HG03439 (cell line): ENCODE results near the gene SH3PXD2A.

ENCODE experiments used
- ATAC-seq: cut with Tn5 transposase; IDR thresholded peaks from one replicate; pipeline ENCODE4 v1.9.1; 2021; ENCODE audit warnings: mild to moderate bottlenecking, moderate library complexity; ENCODE audit not compliant: unreplicated experiment

Gene SH3PXD2A

DNA sequence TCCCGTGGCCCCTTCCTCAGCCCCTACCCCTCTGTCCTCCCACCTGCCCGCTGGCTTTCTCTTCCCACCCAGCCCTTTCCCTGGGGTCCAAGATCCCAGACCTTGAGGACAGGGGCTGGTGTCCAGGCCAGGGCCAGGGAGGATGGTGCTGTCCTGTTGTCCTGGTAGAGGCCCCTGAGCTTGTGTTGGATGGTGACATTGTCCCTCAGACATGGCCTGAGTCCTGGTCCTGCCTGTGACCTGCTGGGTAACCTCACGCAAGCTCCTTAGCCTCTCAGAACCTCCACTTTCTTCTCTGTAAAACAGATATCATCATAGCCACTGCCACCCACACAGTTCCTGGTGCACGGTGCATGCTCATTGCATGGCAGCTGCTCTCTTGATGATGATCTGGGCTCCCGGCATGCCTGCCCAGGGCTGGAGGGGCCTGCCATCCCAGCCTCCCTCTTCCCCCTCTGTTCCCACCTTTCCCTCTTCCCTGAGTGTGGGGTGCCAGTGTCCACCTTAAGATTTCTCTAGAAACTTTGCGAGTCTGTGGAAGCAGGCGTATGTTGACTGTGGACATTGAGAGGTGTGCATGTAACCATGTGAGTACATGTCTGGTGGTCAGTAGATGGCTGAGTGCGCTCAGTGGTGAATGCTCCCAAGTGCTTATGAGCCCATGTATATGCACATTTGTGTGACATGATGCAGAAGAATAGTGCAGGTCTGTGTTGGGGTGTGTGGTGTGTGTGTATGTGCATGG is 301.5 kb downstream of the SH3PXD2A start:
- no peak for ATAC-seq

DNA sequence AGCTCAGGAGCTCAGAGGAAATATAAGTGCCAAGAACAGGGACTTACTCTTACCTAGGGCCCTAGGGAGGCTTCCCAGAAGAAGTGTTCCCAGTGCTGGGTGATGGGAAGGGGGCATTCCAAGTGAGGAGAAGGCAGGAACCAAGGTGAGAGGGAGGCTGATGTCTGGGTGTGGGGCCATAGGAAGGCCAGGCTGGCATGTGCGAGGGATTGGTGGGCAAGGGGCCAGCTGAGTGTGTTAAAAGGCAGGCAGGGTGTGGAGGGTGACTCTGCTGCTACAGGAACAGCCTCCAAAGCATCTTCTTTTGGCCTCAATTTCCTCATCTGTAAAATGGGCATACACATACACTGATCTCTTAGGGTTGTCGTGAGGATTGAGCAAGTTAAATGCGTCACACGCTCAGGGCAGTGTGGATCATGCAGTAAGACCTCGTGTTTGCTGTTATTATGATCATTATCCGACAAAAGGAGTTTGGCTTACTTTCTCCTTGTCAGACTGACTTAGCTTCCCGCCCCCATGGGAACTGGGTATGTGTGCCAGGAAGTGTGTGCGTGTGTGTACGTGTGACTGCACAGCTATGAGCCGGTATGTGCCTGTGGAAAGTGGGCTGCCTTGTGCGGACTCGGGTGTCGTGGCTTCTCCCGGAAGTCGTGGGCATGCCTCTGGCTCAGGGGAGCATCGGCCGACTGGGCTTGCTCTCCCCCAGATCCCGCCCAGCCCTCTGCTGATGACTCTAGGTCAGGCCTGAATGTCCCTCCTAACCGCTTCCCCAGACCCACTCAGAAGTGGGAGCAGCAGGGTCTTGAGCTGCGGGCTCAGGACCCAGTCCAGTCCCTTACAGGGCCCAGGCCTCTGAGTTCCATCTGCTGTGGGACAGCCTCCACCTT is 302.3 kb downstream of the SH3PXD2A start:
- no peak for ATAC-seq

DNA sequence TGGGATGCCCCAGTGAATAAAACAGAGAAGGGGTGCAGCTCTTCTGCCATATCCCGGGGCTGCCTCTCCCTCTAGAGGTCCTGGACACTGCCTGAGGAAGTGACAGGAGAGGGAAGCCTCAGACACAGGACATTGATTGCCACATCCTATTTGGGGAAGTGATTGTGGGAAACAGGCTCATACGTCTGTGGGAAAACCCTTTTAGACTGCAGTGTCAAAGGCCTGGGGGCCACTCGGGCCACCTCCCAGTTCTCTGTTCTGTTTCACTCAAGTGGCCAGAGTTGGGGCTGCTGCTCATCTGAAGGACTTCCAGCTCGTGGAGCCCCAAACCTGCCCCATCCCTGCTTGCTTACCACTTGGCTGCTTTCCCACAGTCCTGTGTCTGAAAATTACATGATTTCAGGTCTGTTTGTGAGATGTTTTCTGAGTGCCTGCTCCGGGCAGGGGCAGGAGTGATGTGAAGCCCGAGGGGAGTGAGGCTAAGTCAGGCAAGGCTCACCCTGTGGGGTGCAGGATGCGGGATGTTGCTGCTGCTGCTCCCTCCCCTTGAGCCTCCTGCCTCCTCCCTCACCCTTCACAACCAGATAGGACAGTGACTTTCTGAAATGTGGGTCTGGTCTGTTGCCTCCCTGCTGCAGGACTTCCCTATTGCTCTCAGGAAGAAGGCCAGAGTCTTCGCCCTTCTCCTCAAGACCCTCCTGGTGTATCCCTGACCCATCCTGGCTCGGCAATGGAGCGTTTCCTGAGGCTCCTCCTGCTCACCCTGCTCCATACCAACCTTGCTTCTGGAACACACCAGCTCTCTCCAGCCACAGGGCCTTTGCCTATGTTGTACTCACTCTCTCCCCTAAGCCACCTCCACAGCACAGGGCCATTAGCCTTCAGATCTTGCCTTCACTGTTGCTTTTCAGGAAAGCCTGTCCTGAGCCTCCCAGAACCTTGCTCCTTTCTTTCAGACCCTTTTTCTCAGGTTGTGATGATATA is 303.5 kb downstream of the SH3PXD2A start:
- no peak for ATAC-seq

DNA sequence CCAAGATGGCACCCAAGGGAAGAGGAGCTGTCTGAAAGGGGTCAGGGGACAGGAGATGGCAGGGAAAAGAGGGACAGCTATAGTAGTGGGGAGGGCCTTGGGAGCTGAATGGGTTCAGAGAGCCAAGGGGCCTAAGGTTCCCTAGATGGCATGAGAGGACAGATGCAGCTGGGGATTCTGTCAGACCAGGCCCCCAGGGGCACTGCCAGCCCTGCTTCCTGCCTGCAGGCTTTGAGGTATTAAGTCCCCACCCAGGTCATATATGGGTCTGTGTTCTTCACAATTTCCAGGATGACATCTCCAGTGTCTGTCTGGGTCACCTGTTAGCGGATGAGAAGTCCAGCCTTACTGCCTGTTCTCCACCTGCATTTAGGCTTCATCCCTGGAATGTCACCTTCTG is 305.1 kb downstream of the SH3PXD2A start:
- ATAC-seq = no peak

DNA sequence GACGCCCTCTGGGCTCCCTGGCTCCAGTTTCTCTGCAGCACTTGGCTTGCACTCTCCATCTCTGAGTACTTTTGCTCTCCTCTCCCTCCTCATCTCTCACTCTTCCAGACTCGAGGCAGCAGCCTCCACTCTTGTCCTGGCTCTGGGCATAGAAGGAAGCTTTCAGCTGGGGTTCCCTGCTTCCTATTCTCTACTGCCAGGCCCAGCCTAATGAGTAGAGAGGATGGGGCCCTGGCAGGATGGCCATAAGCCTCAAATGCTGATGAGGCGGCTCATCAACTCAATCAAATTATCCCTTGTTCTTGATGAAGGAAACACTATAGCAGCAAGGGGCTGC is 306.1 kb downstream of the SH3PXD2A start:
- no peak for ATAC-seq

DNA sequence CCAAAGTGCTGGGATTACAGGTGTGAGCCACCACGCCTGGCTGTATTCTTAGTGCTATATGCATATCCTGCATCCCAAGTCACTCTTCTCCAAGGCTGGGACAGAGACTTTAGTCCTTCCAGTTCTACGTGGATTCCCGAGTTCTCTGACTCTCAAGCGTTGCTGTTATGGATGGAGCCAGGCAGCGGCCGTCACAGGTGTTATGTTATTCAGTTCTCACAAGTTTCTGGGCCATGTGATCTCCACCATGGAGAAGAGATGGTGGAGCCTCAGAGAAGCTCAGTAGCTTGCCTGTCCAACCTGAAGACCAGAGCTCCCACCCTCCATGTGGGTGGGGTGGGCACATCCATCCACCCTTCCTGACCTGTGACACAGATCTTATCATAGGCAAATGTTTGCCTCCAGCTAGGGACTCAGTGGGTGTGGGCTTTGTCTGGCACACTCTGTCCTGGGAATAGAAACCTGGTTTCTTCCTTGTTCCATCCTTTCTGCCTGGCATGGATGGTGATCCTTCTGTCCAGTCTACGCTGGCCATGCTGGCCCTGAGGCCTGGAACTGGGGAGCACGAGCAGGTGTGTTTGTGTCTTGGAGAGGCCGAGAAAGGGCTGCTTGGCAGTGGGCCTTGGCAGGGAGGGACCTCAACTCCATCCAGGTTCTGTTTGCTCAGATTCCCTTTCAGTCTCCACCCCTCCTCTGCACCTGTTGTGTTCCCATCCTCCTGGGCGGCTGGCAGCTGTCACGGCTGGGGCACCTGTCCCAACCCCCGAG is 306.6 kb downstream of the SH3PXD2A start:
- ATAC-seq = no peak

DNA sequence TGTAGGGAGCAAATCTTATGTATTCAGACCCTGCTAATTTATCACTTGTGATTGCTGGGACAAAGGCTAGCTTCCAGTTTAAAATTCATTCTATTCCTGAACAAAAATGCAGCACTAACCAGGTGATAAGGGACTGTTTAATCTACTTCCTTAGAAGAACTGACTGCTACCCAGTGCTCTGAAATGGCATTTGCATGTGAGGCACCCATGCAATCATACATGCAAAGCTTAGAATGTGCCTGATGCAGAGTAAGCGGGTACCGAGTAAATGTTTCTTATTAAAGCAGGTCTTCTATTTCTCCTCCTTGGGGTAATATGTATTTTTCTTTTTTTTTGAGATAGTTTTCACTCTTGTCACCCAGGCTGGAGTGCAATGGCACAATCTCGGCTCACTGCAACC is 307.4 kb downstream of the SH3PXD2A start:
- no peak for ATAC-seq

DNA sequence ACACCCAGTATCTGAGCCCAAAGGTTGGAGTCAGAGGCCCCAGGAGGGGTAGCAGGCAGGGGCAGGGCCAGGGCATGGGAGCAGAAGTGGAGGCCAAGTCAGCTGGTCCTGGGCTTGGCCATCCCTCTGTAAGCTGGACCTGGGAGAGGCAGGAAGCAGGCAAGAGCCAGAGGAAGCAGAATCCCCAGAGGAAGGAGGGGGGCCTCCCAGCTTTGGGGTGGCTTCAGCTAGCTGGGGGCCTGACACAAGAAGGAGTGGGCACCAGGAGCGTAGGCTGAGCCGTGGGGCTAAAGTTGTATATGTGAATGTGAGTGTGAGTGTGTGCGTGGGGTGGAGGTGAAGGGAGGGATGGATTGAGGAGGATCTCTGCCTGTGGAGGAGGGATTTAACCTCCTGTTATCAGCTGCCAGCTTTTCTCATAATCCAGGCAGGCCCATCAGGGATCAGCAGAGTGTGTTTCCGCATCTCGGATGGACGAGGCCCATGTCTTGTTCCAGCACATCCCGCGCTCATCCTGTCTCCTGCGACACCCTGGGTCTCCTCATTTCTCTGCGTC is 307.9 kb downstream of the SH3PXD2A start:
- no peak for ATAC-seq

DNA sequence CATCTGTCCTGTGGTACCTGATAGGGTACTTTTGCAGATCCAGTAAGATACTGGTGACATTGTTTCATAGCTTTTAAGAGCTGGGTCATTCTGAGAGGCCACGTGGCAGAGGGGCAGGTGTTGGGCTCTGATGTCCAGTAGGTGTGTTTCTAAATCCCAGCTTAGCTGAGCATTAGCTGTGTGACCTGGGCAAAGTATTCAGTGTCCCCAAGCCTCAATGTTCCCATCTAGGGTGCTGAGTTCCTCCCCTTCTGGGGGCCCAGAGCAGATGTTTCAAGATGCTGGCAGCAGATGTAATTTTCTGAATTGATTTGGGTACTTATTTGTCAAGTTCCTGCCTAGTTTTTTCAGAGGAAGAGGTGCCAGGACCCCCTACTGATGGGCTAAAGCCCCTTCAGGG is 309.0 kb downstream of the SH3PXD2A start:
- no peak for ATAC-seq

DNA sequence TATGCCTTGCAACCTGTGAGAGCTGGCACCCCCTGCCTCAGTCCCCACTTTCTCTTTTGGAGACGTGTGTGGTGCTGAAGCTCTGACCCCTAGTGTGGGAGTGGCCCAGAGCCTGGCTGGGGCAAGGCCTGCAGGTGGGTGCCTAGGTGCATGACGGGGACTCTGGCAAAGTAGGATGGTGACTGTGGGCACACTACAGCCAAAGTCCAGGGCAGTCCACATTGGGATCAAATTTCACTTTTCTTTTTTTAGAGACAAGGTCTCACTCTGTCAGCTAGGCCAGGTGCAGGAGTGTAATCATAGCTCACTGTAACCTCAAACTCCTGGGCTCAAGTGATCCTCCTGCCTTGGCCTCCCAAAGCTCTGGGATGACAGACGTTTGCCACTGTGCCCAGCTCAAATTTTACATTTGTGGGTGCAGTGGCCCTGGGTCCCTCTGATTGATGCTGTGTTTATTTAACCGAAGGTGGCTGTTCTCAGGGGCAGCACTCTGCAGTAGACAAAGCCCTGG is 309.6 kb downstream of the SH3PXD2A start:
- no peak for ATAC-seq

DNA sequence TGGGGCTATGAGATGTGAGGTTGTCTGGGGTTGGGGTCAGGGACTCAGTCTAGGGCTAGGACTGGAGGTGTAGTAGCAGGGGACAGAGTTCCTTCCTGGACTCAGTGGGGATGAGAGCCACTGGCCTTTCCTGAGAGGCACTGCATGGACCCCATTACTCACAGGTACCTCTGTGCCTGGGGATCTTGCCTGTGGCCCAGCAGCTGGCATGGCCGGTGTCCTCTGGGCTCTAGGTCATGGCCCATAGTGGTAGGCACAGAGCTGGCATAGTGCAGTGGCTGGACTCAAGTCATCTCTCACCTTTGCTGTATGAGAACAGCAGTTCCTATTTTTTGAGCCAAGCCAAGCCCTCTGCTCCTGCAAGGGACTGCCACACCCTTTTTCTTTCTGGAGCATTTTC is 310.0 kb downstream of the SH3PXD2A start:
- ATAC-seq = no peak

DNA sequence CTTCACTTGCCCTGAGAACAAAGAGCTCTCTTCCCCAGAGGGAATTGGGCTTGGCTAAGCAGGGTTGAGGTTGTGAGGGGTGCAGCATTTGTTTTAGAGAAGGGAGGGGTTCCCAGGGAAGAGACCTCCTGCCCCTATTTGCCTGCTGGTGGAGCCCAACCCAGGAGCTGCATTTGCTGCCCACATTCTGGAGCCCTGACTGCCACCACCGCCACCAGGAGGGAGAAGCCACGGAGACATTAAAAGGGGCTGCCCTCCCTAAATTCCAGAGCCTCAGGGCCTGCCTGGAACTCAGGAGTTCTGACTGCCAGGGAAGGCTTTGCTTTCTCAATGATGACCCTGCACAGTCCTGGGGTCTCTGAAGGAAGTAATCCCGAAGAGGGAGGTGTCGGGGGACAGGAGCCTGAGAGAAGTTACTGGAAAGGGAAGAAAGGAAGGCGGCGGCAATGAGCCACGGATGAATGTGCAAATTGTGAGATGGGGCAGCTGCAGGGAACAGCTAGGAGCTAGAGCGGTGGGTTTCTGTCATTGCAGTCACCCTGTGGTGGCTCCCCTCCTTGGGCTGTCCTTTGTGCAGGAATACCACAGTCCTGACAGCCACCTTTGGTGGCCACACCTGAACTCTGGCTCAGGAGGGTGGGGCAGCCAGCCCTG is 310.6 kb downstream of the SH3PXD2A start:
- ATAC-seq = no peak
